SK-N-SH (cell line): ENCODE measurements around the gene DYNLT1. TPM values are rescaled to one million over a fixed set of nuclear protein-coding genes. Genes with fewer than 3 reads are reported as not detected.

Experiments
- CTCF ChIA-PET: fragments of 300-600, 350-600 bp; formaldehyde crosslinking; extraction: SDS; loops from one replicate; lab custom pipeline; 2021; lab: Yijun Ruan, JAX
- POLR2A ChIA-PET: fragments of 350-600 bp; sonication (Branson Sonifier 250); formaldehyde crosslinking; extraction: SDS; loops from one replicate; lab custom pipeline; 2020; ENCODE audit warnings: antibody characterized with exemption, inconsistent platforms; lab: Yijun Ruan, JAX
- DNase-seq: peaks from one replicate; pipeline ENCODE4 v3.0.0; 2012
- H2AFZ ChIP-seq: fragments of 200-600 bp; sonication (generic); 2 replicates; pipeline ENCODE4 v1.8.1; 2016; ENCODE audit warnings: antibody characterized with exemption, mild to moderate bottlenecking, low read depth
- H3F3A ChIP-seq: fragments of 200-600 bp; sonication (generic); replicated peaks from 2 replicates; pipeline ENCODE3; 2016; ENCODE audit warnings: antibody characterized with exemption, mild to moderate bottlenecking; ENCODE audit not compliant: insufficient read depth
- H3K27ac ChIP-seq, 2 experiments: fragments of 200-500 bp in 1 of 2; fragments of 200-600 bp in 1 of 2; sonication (Bioruptor generic) in 1 of 2; sonication (generic), shearing (Covaris generic) in 1 of 2; 2 replicates each; pipeline versions ENCODE4 v1.5.1 to v1.6.1; 2014 to 2016; ENCODE audit warnings: low read depth in 2 of 2, inconsistent platforms in 1 of 2, low read length in 1 of 2, mild to moderate bottlenecking in 1 of 2, mixed read lengths in 1 of 2
- H3K27me3 ChIP-seq: fragments of 200-600 bp; sonication (generic), shearing (Covaris generic); 2 replicates; pipeline ENCODE4 v1.6.1; 2016; ENCODE audit warnings: mixed run types; ENCODE audit not compliant: insufficient read depth
- H3K36me3 ChIP-seq, 2 experiments: fragments of 200-500 bp in 1 of 2; fragments of 200-600 bp in 1 of 2; sonication (Bioruptor generic) in 1 of 2; sonication (generic) in 1 of 2; replicated peaks in 1 of 2; 2 replicates each; pipeline versions ENCODE3 to v1.5.1; 2014 to 2016; ENCODE audit warnings: low read length in 1 of 2, mild to moderate bottlenecking in 1 of 2; ENCODE audit not compliant: insufficient read depth in 2 of 2, control insufficient read depth in 1 of 2
- H3K4me1 ChIP-seq, 2 experiments: fragments of 200-500 bp in 1 of 2; fragments of 200-600 bp in 1 of 2; sonication (Bioruptor generic) in 1 of 2; sonication (generic), shearing (Covaris generic) in 1 of 2; 2 replicates each; pipeline versions ENCODE4 v1.5.1 to v1.6.1; 2014 to 2016; ENCODE audit warnings: low read depth in 1 of 2, low read length in 1 of 2, mixed run types in 1 of 2; ENCODE audit not compliant: insufficient read depth in 2 of 2, control insufficient read depth in 1 of 2
- H3K4me2 ChIP-seq: fragments of 200-600 bp; sonication (generic), shearing (Covaris generic); 2 replicates; pipeline ENCODE4 v1.6.1; 2017; ENCODE audit warnings: mixed run types
- H3K4me3 ChIP-seq, 2 experiments: fragments of 200-500 bp in 1 of 2; fragments of 200-600 bp in 1 of 2; sonication (Bioruptor generic) in 1 of 2; sonication (generic), shearing (Covaris generic) in 1 of 2; 2 replicates each; pipeline versions ENCODE4 v1.5.1 to v1.8.1; 2014 to 2016; ENCODE audit warnings: low read depth in 2 of 2, inconsistent platforms in 1 of 2, low read length in 1 of 2, mild to moderate bottlenecking in 1 of 2, mixed read lengths in 1 of 2, moderate library complexity in 1 of 2
- H3K79me2 ChIP-seq: fragments of 200-600 bp; sonication (generic); 2 replicates; pipeline ENCODE4 v1.8.1; 2017; ENCODE audit warnings: mild to moderate bottlenecking; ENCODE audit not compliant: insufficient read depth
- H3K9ac ChIP-seq: fragments of 200-600 bp; sonication (generic); 2 replicates; pipeline ENCODE4 v1.6.1; 2017; ENCODE audit warnings: mixed run types
- H3K9me2 ChIP-seq: fragments of 200-600 bp; sonication (generic); 2 replicates; pipeline ENCODE4 v1.6.1; 2017; ENCODE audit warnings: mixed run types
- H3K9me3 ChIP-seq: fragments of 200-600 bp; sonication (generic); 2 replicates; pipeline ENCODE4 v1.6.1; 2017; ENCODE audit warnings: mixed run types, mild to moderate bottlenecking, moderate library complexity
- H4K20me1 ChIP-seq: fragments of 200-600 bp; sonication (generic); 2 replicates; pipeline ENCODE4 v1.6.1; 2017; ENCODE audit warnings: mild to moderate bottlenecking, mixed run types; ENCODE audit not compliant: insufficient read depth
- FOXJ3 ChIP-seq: sonication (generic); formaldehyde crosslinking; IDR thresholded peaks from 2 replicates; pipeline ENCODE4 v1.5.1; 2020; ENCODE audit warnings: mild to moderate bottlenecking, missing genetic modification reagents
- IRF3 ChIP-seq: fragments of 150-350 bp; IDR thresholded peaks from 2 replicates; pipeline ENCODE4 v1.6.1; 2016; ENCODE audit warnings: mild to moderate bottlenecking, low read depth, low read length
- NRF1 ChIP-seq: IDR thresholded peaks from 2 replicates; pipeline ENCODE4 v1.6.1; 2012; ENCODE audit warnings: low read depth, mild to moderate bottlenecking, low read length
- PBX3 ChIP-seq: IDR thresholded peaks from 2 replicates; pipeline ENCODE4; 2012
- POLR2AphosphoS5 ChIP-seq: IDR thresholded peaks from 2 replicates; pipeline ENCODE4 v1.6.1; 2012; ENCODE audit warnings: low read depth, low read length
- SMC3 ChIP-seq: IDR thresholded peaks from 2 replicates; pipeline ENCODE4 v1.6.1; 2012; ENCODE audit warnings: low read depth, low read length, improper control_type of control experiment
- TEAD4 ChIP-seq: IDR thresholded peaks from 2 replicates; pipeline ENCODE4 v1.4.0; 2012; ENCODE audit warnings: mild to moderate bottlenecking, borderline replicate concordance; ENCODE audit not compliant: insufficient read depth
- USF1 ChIP-seq: IDR thresholded peaks from 2 replicates; pipeline ENCODE4 v1.4.0; 2012; ENCODE audit warnings: low read depth, borderline replicate concordance
- YY1 ChIP-seq: IDR thresholded peaks from 2 replicates; pipeline ENCODE4 v1.4.0; 2012; ENCODE audit warnings: low read depth, mild to moderate bottlenecking
- ZBTB33 ChIP-seq: IDR thresholded peaks from 2 replicates; pipeline ENCODE4 v1.4.0; 2012; ENCODE audit warnings: low read depth, borderline replicate concordance
- WGBS: methylation state at CpG from one replicate; pipeline ENCODE4 v1.1.6; 2017; ENCODE audit warnings: low lambda C conversion rate; 5-methylcytosine and 5-hydroxymethylcytosine counted together
- polyA plus RNA-seq, 3 experiments: library from polyadenylated mRNA; depleted of rRNA; stranded (reverse); fragments of >200 nt; gene quantifications; 2 replicates each; pipeline ENCODE4 v1.2.3, GENCODE V29; 2012

Gene DYNLT1
- polyA plus RNA-seq, 1 of the 3 experiments (the other 2 are of a cell fraction): 306 TPM

GRCh38 chr6:158593670-158594069, 50.9 kb downstream of the DYNLT1 start (continued):
- TF ChIP-seq ZBTB33 (no peak), YY1 (no peak), NRF1 (no peak), PBX3 (no peak), FOXJ3 (no peak)

GRCh38 chr6:158591810-158592209, 52.7 kb downstream of the DYNLT1 start:
- WGBS: 100% methylated on average over 4 of the region's 4 CpGs
- no peak overlapping the region for H2AFZ ChIP-seq
- no peaks in the 10 kb centered on the region for H3K9me2 ChIP-seq
- H3K9ac ChIP-seq: no peak overlapping the region
- ChIA-PET CTCF (interaction anchor here (1.8 kb wide), 1 partner anchor 13 kb away, joined by 8 read pairs; no protein-coding TSS in a partner anchor), POLR2A (no interaction called here)
- H3K79me2 ChIP-seq: no peaks in the 10 kb centered on the region
- H3K4me1 ChIP-seq: no peaks in the 10 kb centered on the region; a peak in 1 of 4 replicates
- H3K36me3 ChIP-seq: peaks cover 29 to 52% of the 10 kb centered on the region in 2 experiments
- H3K27me3 ChIP-seq: no peaks in the 10 kb centered on the region
- no peaks in the 10 kb centered on the region for H3K9me3 ChIP-seq
- no peak overlapping the region for H3K4me2 ChIP-seq
- no peaks in the 10 kb centered on the region for H4K20me1 ChIP-seq
- H3K27ac ChIP-seq: no peak overlapping the region
- H3F3A ChIP-seq: no peaks in the 10 kb centered on the region
- TF ChIP-seq IRF3: no peak
- TF ChIP-seq TEAD4: no peak
- TF ChIP-seq ZBTB33: no peak
- no peak for TF ChIP-seq POLR2AphosphoS5
- no peak for TF ChIP-seq SMC3
- no peak for TF ChIP-seq USF1
- no peak for DNase-seq
- H3K4me3 ChIP-seq: no peak overlapping the region
